ENCODE results near the gene TFF3.

The TFF3 gene

DNA sequence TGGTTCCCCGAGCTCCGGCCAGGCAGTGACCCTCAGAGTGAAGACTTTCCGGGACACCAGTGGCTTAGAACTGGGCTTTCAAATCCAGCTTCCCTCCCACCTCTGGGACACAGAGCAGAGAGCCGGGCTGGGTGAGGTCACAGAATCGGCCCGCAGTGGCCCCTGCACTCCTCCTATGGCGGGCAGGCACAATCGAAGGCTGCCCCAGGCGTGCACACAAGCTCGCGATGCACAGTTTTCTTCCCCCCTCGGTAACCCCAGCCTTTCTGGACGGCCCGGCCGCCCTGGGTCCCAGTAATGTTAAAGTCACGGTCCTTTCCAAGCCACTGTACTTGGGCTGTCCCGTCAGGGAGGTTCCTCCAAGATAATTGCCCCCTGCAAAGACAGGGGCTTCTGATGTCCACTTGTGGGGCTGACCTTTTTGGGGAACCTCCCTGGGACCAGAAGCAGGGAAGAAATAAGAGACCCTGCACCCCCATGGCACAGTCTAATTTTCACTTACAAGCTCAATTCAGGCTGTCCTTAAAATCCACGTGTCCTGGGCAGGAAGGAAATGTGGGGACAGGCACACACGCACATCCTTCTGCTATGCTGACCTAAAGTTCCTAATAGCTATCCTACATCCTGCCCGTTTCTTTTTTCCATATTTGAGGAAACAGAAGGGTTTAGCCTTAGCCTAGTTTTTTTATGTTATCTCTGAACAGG, 13.7 kb downstream of the TFF3 start:
- H3K27ac ChIP-seq (ENCODE audit: poor library complexity, severe bottlenecking): no peak overlapping the region
- ATAC-seq (ENCODE audit: low read depth) (no peak), DNase-seq (ENCODE audit: low spot score) (no peak)
- no peaks in the 10 kb centered on the region for H3K9me3 ChIP-seq (ENCODE audit: severe bottlenecking)
- H3K4me3 ChIP-seq (ENCODE audit: severe bottlenecking): no peak overlapping the region
- no peaks in the 10 kb centered on the region for H3K4me1 ChIP-seq (ENCODE audit: insufficient read depth, poor library complexity, severe bottlenecking)
- no peaks in the 10 kb centered on the region for H3K27me3 ChIP-seq (ENCODE audit: insufficient read depth, poor library complexity, severe bottlenecking)
- no peaks in the 10 kb centered on the region for H3K36me3 ChIP-seq (ENCODE audit: low read depth)
- TF ChIP-seq, protein P1, sequence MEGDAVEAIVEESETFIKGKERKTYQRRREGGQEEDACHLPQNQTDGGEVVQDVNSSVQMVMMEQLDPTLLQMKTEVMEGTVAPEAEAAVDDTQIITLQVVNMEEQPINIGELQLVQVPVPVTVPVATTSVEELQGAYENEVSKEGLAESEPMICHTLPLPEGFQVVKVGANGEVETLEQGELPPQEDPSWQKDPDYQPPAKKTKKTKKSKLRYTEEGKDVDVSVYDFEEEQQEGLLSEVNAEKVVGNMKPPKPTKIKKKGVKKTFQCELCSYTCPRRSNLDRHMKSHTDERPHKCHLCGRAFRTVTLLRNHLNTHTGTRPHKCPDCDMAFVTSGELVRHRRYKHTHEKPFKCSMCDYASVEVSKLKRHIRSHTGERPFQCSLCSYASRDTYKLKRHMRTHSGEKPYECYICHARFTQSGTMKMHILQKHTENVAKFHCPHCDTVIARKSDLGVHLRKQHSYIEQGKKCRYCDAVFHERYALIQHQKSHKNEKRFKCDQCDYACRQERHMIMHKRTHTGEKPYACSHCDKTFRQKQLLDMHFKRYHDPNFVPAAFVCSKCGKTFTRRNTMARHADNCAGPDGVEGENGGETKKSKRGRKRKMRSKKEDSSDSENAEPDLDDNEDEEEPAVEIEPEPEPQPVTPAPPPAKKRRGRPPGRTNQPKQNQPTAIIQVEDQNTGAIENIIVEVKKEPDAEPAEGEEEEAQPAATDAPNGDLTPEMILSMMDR (IDR thresholded peaks at IDR 0.05; ENCODE audit: poor library complexity, severe bottlenecking): no peak

DNA sequence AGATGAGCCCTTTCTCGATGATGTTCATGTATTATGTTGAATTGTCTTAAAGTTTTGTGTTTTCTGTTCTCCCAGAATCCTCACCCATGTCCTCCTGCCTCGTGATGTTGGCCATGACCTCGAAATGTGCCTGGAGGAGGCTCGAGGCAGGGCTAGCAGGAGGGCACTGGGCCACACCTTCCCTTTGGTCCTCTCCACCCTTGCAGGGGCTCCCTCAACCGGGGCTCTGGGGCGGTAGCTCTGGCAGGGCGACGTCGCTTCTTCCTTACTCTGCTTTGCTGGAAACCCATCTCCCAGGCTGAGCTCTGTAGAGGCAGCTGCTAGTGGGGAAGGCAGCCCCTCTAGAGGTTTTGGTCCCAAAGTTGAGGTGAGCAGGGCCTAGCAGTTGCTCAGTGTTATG, 14.3 kb downstream of the TFF3 start:
- ATAC-seq (ENCODE audit: low read depth) (no peak), DNase-seq (ENCODE audit: low spot score) (no peak)
- no peak overlapping the region for H3K27ac ChIP-seq (ENCODE audit: poor library complexity, severe bottlenecking)
- H3K27me3 ChIP-seq (ENCODE audit: insufficient read depth, poor library complexity, severe bottlenecking): no peaks in the 10 kb centered on the region
- TF ChIP-seq, protein P1 (IDR thresholded peaks at IDR 0.05; ENCODE audit: poor library complexity, severe bottlenecking): no peak
- H3K4me3 ChIP-seq (ENCODE audit: severe bottlenecking): no peak overlapping the region
- H3K36me3 ChIP-seq (ENCODE audit: low read depth): no peaks in the 10 kb centered on the region
- no peaks in the 10 kb centered on the region for H3K4me1 ChIP-seq (ENCODE audit: insufficient read depth, poor library complexity, severe bottlenecking)
- no peaks in the 10 kb centered on the region for H3K9me3 ChIP-seq (ENCODE audit: severe bottlenecking)

DNA sequence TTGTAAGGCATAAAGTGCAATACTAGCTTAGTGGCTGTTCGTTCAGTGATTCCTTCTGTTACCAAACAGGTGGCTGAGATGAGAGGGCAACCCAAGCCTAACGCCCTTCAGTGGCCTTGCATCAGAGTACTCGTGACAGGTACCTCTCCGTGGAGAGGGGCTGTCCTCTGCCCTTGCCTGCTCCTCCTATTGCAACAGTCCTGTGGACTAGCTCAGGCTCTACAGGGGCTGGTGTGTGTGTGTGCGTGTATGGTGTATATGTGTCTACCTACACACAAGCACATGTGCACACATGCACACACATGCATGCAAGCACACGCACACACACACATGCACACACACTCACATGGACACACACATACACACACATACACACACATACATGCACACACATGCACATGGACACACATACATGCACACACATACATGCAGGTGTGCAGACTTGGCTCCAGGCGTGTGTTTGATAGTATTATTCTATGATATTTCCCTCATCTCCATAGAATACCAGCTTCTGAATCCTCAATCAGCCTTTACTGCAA, 15.1 kb downstream of the TFF3 start:
- TF ChIP-seq, protein P1 (IDR thresholded peaks at IDR 0.05; ENCODE audit: poor library complexity, severe bottlenecking): no peak
- Histone ChIP-seq H3K36me3 (ENCODE audit: low read depth) (no peaks in the 10 kb centered on the region), H3K27ac (ENCODE audit: poor library complexity, severe bottlenecking) (no peak overlapping the region), H3K4me3 (ENCODE audit: severe bottlenecking) (no peak overlapping the region), H3K27me3 (ENCODE audit: insufficient read depth, poor library complexity, severe bottlenecking) (no peaks in the 10 kb centered on the region), H3K9me3 (ENCODE audit: severe bottlenecking) (no peaks in the 10 kb centered on the region), H3K4me1 (ENCODE audit: insufficient read depth, poor library complexity, severe bottlenecking) (no peaks in the 10 kb centered on the region)
- ATAC-seq (ENCODE audit: low read depth): no peak
- no peak for DNase-seq (ENCODE audit: low spot score)

DNA sequence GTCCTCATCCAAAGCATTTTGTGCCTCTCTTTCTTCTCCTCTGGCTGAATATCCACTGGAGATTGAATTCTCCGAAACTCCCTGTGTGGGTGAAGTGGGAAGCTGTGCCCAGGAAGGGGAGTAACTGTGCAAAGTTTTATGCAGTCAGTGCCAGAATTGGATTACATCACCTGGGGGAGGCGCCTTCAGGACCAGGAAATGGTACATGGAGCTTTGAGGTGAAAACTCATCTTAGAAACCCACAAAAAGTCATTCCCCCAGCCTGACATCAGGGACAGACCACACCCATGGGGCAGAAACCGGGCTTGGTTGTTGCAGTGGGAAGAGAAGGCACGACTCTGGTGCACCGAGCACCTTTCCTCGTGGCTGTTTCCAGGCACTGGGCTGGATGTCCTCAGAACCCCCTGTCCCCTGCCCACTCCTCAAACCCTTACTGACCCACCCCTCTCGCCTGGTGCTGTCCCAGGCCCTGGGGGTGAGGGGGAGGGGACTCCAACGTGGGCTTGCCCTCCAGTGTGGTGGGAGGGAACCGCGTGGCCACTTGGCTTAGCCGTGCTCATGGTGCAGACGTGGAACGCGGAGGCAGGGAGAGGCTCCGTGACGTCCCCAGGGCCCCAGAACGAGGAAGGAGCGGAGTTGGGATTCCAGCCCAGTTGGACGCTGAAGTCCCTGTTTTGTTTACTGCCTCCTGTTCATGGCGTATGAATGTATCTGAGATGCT, 15.7 kb downstream of the TFF3 start:
- TF ChIP-seq, protein P1 (IDR thresholded peaks at IDR 0.05; ENCODE audit: poor library complexity, severe bottlenecking): no peak
- ATAC-seq (ENCODE audit: low read depth) (no peak), DNase-seq (ENCODE audit: low spot score) (no peak)
- no peak overlapping the region for H3K27ac ChIP-seq (ENCODE audit: poor library complexity, severe bottlenecking)
- H3K4me3 ChIP-seq (ENCODE audit: severe bottlenecking): no peak overlapping the region
- H3K9me3 ChIP-seq (ENCODE audit: severe bottlenecking): no peaks in the 10 kb centered on the region
- H3K4me1 ChIP-seq (ENCODE audit: insufficient read depth, poor library complexity, severe bottlenecking): no peaks in the 10 kb centered on the region
- H3K36me3 ChIP-seq (ENCODE audit: low read depth): no peaks in the 10 kb centered on the region
- no peaks in the 10 kb centered on the region for H3K27me3 ChIP-seq (ENCODE audit: insufficient read depth, poor library complexity, severe bottlenecking)
